ENCODE data around the gene MLPH.

GRCh38 chr2:237564526-237565131, 77.6 kb downstream of the MLPH start:
- TF ChIP-seq, protein P1, sequence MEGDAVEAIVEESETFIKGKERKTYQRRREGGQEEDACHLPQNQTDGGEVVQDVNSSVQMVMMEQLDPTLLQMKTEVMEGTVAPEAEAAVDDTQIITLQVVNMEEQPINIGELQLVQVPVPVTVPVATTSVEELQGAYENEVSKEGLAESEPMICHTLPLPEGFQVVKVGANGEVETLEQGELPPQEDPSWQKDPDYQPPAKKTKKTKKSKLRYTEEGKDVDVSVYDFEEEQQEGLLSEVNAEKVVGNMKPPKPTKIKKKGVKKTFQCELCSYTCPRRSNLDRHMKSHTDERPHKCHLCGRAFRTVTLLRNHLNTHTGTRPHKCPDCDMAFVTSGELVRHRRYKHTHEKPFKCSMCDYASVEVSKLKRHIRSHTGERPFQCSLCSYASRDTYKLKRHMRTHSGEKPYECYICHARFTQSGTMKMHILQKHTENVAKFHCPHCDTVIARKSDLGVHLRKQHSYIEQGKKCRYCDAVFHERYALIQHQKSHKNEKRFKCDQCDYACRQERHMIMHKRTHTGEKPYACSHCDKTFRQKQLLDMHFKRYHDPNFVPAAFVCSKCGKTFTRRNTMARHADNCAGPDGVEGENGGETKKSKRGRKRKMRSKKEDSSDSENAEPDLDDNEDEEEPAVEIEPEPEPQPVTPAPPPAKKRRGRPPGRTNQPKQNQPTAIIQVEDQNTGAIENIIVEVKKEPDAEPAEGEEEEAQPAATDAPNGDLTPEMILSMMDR (conservative IDR thresholded peaks at IDR 0.05 in 1 of 2, IDR thresholded peaks at IDR 0.05 in 1 of 2; ENCODE audit: extremely low read depth in 1 of 2, insufficient read depth in 1 of 2, low read depth in 1 of 2, low read length in 2 of 2): no peak
- TF ChIP-seq EZH2 (IDR thresholded peaks at IDR 0.05; ENCODE audit: borderline replicate concordance, low read length): no peak

Measured in mammary epithelial cell (primary cell).